Inferior parietal cortex (tissue), 1 donor: ENCODE data around the gene HSF4.

Source experiments
- DNase-seq: peaks from one replicate; pipeline ENCODE4 v3.0.0-alpha.2; 2016; ENCODE audit errors: extremely low spot score

HSF4 gene

GRCh38 chr16:67166598-67167168 is 2.1 kb downstream of the HSF4 start:
- DNase-seq: no peak

DNA sequence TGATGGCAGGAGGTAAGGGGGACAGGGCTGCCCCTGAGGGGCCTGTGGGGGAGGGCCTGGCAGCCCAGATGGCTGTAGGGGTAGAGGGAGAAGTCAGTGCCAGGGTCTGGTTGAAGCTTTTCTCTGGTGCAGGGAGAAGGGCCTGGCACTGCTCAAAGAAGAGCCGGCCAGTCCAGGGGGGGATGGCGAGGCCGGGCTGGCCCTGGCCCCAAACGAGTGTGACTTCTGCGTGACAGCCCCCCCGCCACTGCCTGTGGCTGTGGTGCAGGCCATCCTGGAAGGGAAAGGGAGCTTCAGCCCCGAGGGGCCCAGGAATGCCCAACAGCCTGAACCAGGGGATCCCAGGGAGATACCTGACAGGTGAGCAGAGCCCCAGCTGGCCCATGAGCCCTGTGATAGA is 3.0 kb downstream of the HSF4 start:
- DNase-seq: no peak

- DNase-seq: no peak
Observed at GRCh38 chr16:67169011-67169451, 4.5 kb downstream of the HSF4 start.

DNA sequence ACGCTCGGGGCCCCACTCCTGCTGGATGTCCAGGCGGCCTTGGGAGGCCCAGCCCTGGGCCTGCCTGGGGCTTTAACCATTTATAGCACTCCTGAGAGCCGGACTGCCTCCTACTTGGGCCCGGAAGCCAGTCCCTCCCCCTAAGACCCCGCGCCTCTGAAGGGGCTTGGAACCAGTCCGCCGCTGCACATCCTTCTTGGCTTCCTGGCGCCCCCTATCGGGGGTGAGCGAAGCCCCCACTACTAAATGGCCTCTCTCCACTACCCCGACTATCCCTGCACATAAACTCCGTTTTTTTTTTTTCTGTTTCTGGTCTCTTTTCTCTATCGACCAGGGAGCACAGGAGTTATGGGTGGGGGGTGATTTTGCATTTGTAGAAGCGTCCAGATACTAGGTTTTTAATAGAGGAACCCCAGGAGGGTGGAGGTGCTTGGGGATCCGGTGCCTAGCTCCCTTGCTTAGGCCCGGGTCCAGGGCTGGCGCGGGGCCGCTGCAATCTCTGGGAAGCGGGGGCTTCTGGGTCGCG is 5.2 kb downstream of the HSF4 start:
- DNase-seq: no peak

- peak; percentile 16 for DNase-seq
Observed at GRCh38 chr16:67170168-67170948, 5.8 kb downstream of the HSF4 start, which contains the start of gene NOL3. Gene NOL3 (plus strand): TSS chr16:67170538.

DNA sequence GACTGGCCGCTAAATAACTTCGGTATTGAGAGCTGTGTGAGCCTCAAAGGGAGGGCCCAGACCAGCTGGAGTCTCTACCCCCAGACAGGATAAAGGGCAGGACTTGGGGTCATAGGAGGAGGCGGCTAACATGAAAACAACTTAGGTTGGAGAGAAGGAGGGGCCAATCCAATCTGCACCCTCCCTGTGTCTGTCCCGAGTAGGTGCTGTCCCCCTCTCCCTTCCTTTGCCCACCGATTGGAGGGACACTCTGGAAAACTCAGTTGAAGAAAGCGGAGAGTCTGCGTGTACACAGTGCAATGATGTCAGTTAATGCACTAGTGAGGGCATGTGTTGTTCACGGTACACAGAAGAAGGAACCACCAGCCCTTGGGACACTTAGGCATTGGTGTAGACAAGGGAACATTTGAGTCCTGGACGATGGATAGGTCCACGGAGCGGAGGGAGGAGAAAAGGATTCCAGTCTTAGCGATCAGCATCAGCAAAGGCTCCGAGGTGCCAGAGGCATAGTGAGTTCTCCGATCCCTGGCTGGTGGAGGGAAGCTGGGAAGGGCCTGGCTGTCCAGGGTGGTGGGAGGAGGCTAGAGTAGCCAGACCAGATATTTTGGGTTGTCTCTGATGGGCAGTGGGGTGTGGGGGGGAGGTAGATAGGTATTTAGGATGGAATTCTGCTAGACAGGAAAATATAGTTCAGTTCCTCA is 6.6 kb downstream of the HSF4 start:
- DNase-seq: no peak

GRCh38 chr16:67173323-67173722 is 8.8 kb downstream of the HSF4 start:
- DNase-seq: no peak

DNA sequence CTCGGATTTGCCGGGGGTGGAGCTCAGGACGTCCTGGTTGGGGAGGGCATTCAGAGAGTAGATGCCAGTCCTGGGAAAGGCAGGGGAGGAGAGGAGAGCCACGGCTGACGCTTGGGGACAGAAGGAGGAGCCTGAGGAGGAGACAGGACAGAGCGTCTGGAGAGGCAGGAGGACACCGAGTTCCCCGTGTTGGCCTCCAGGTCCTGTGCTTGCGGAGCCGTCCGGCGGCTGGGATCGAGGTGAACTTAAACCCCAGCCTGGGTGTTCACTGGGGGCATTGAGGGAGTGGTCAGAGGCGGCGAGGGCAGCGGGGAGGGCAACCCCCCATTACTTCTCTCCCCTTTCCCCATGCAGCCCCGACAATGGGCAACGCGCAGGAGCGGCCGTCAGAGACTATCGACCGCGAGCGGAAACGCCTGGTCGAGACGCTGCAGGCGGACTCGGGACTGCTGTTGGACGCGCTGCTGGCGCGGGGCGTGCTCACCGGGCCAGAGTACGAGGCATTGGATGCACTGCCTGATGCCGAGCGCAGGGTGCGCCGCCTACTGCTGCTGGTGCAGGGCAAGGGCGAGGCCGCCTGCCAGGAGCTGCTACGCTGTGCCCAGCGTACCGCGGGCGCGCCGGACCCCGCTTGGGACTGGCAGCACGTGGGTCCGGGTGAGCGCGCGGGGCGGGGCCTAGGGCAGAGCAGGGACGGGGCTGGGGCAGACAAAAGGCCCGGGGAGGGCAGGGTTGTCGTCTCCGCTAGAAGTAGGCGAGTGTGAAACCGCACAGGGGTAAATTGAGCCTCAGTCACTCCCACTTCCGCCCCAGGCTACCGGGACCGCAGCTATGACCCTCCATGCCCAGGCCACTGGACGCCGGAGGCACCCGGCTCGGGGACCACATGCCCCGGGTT is 9.5 kb downstream of the HSF4 start:
- DNase-seq: peak; percentile 66

DNA sequence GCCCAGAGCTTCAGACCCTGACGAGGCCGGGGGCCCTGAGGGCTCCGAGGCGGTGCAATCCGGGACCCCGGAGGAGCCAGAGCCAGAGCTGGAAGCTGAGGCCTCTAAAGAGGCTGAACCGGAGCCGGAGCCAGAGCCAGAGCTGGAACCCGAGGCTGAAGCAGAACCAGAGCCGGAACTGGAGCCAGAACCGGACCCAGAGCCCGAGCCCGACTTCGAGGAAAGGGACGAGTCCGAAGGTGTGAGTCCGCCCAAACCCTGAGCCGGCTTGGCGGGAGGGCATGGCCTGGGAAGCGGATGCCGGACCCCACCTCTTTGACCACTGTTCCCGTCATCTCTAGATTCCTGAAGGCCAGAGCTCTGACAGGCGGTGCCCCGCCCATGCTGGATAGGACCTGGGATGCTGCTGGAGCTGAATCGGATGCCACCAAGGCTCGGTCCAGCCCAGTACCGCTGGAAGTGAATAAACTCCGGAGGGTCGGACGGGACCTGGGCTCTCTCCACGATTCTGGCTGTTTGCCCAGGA is 10.2 kb downstream of the HSF4 start:
- DNase-seq: no peak

DNA sequence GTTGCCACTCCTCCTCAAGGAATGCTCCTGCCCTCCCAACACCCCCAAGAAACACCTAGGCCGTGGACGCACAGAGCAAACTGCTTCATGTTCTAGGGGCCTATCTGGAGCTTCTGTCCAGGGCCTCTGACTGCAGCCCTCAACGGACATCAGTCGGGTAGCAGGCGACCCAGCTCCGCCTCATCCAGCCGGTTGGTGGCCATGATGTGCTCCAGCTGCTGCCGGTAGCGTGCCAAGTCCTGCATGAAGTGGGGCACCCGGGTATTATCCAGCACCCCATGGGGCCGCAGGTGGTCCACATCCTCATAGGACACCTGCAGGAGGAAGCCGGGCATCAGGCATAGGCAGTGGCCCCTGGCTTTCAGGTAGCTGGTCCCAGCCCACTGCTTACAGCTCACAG is 12.1 kb downstream of the HSF4 start:
- DNase-seq: no peak

DNA sequence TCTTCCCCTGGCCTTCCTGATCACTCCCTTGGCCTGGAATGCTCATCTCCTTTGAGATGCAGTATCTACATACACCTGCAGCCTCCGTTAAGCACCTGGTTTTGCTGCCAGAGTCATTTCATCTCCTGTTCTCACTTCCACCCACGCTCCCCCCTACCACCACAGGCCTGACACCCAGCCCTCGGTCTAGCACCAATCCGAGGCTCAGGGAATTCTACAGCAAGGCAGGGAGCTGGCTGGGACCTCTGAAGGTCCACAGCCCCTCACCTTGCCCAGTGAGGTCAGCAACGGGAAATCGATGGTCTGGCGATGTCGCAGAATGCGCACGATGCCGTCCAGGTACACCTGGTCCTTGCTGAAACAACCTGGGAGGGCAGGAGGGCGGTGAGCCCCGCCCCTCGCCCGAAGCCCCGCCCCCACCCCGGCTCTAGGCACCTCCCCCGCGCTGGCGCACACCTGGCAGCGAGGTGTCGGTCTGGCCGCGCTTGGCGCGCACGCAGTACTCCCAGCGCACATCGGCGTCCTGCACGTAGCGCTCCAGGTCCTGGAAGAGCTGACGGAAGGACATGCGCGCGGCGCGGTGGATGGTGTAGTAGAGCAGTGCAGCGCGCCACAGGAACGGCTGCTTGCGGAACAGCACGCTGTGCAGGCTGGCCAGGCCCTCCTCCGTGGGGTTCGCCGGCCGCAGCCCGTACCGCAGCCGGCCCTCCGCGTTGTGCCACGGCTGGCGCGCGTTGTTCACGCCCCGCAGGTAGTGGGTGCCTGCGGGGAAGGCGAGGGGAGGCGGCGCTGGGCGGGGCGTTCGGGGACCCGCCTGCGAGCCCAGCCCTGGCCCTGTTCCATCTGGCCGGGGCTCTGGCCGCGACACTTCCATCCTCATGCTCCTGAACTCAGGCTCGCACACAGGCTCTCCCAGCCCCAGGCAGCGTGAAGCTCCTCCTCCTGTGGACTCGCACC is 13.5 kb downstream of the HSF4 start:
- no peak for DNase-seq

GRCh38 chr16:67179421-67180080 is 15.0 kb downstream of the HSF4 start:
- no peak for DNase-seq

GRCh38 chr16:67180166-67180565 is 15.6 kb downstream of the HSF4 start:
- DNase-seq: no peak

DNA sequence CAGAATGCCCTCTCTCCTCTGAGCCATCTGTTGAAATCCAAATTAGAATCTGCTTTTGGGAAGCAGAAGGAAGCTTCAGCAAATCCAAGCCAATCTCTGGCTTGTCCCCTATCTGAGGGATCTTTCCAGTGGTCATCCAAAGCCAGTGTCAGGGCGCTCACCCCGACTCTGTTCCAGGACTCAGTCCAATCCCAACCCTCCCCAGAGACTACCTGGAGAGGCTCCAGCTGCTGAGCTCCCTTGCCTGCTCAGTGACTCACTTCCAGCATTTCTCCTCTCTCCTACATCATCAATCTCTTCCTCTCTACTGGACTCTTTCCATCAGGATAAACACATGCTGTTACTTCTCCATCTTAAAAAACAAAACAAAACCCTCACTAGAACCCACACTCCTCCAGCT is 16.8 kb downstream of the HSF4 start:
- DNase-seq: no peak

DNA sequence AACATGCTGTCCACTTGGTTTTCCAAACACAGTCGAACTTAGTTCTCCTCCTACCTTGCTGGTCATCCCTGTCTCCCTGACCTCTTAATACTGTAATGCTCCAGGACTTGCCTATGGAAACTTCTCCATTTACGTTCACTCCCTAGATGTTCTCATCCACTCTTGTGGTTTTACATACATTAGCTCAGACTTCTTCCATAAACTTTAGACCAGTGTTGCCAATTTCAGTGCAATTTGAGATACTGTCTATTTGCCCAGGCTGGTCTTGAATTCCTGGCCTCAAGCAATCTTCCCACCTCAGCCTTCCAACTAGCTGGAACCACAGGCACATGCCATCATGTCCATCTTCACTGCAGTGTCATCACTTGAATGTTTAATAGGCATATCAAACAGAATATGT is 17.7 kb downstream of the HSF4 start:
- DNase-seq: no peak

DNA sequence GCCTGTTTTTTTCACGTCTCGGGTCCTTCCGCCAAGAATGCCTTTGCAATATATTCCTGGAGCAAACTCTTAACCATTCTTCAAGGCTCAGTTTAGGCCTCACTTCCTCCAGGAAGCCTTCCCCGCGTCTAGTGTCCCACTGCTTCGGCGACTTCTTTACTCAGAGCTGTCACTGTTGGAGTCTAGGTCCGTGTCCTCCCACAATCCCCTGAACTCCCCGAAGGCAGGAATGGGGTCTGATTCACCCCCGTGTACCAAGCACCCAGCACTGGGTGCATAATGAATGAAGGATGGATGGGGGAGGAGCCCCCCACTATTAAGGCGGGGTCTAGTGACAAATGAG is 18.7 kb downstream of the HSF4 start:
- DNase-seq: no peak

DNA sequence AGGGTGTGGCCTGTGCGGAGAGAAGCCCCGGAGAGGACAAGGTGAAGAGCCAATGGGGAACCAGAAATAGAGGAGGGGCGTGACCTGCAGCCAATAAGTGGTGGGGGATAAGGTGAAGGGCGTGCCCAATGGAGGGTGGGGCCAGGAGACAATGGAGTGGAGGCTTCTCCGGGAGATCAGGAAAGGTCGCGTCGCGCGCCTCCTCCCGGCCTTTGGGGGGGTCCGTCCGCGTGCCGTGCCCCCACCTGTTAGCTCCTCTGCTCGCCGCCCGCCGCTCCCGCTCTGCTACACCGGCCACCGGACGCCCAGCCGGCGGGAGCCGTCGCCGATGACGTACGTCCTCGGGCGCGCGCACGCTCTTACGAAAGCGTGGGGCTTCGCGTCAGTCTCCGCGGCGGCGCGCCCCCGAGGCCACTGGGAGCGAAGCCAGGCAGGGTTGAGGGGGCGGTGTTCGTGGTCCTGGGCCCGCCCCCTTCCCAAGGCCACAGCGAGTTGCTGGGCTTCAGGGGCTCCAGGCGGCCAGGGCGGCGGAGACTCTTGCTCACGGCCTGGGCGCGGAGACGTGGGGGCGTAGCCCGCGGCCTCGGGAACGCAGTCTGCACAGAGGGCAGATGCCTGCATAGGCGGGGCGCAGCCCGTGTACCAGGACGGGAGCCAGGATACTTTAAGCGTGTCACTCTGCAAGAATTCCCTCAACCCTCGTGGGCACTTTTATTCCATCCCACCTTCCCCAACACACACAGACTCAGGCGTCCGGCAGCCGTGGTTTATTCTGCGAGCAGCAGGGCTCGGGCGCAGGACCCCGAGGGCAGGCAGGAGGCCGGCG is 19.3 kb downstream of the HSF4 start, which contains the start of gene MATCAP1:
MATCAP1 (minus strand) TSS at position 337 of the 826 bp plus-strand sequence. CDS start 3,353 bp downstream, outside the sequence.
- DNase-seq: peak; percentile 95

DNA sequence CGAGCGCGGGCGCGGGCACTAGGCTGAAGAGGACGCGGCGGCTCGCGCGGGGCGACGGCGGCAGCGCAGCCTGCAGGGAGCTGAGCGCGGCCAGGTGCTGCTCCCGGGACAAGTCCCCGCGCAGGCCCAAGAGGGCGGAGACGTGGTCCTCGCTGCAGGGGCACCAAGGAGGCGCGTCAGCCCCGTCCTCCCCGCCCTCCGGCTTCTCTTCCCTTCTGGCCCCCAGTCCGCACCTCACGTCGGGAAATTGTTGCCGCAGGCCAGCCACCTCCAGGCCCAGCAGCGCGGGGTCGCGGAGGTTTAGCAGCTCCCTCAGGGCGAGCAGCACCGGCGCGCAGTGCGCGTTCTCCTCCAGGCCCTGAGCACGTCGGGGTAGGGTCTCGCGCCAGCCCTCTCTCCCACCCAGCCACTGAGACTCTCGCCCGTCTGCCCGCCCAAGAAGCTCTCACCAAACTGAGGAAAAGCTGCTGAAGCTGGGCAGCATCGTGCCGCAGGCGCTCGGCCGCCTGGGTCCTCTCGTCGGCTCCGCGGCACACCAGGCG is 20.0 kb downstream of the HSF4 start:
- DNase-seq: no peak
